Osteocyte (in vitro differentiated cells): ENCODE data around the gene C6orf141. TPM values are rescaled to one million over a fixed set of nuclear protein-coding genes. Genes with fewer than 3 reads are reported as not detected.

ENCODE experiments used
- DNase-seq: peaks from one replicate; pipeline ENCODE4 v3.0.0; 2021; ENCODE audit warnings: mixed read lengths; ENCODE audit not compliant: unreplicated experiment; ENCODE audit errors: extremely low spot score
- H3K27ac Mint-ChIP-seq: one replicate; pipeline ENCODE4 v1.8.0; 2021; ENCODE audit warnings: mild to moderate bottlenecking, mixed read lengths; ENCODE audit not compliant: unreplicated experiment
- H3K27me3 Mint-ChIP-seq: one replicate; pipeline ENCODE4 v1.8.0; 2021; ENCODE audit warnings: mixed read lengths; ENCODE audit not compliant: unreplicated experiment
- H3K36me3 Mint-ChIP-seq: one replicate; pipeline ENCODE4 v1.8.0; 2021; ENCODE audit warnings: mixed read lengths; ENCODE audit not compliant: unreplicated experiment
- H3K4me1 Mint-ChIP-seq: one replicate; pipeline ENCODE4 v1.8.0; 2021; ENCODE audit warnings: mixed read lengths; ENCODE audit not compliant: unreplicated experiment
- H3K4me3 Mint-ChIP-seq: one replicate; pipeline ENCODE4 v1.8.0; 2021; ENCODE audit warnings: mild to moderate bottlenecking, moderate library complexity, mixed read lengths; ENCODE audit not compliant: unreplicated experiment
- H3K9me3 Mint-ChIP-seq: one replicate; pipeline ENCODE4 v1.8.0; 2021; ENCODE audit warnings: mixed read lengths; ENCODE audit not compliant: unreplicated experiment
- total RNA-seq: library from RNA; stranded (reverse); gene quantifications from 2 replicates; pipeline ENCODE4 v1.2.1, GENCODE V29; 2021
- TF ChIP-seq, protein P1 (sequence below): fragments of 200-600 bp; sonication (generic); IDR thresholded peaks from 2 replicates; pipeline ENCODE4 v1.5.0; 2021; ENCODE audit warnings: antibody characterized with exemption, mild to moderate bottlenecking, moderate library complexity

Gene C6orf141
- total RNA-seq, 1 donor from 2014 or later, result not detected

DNA sequence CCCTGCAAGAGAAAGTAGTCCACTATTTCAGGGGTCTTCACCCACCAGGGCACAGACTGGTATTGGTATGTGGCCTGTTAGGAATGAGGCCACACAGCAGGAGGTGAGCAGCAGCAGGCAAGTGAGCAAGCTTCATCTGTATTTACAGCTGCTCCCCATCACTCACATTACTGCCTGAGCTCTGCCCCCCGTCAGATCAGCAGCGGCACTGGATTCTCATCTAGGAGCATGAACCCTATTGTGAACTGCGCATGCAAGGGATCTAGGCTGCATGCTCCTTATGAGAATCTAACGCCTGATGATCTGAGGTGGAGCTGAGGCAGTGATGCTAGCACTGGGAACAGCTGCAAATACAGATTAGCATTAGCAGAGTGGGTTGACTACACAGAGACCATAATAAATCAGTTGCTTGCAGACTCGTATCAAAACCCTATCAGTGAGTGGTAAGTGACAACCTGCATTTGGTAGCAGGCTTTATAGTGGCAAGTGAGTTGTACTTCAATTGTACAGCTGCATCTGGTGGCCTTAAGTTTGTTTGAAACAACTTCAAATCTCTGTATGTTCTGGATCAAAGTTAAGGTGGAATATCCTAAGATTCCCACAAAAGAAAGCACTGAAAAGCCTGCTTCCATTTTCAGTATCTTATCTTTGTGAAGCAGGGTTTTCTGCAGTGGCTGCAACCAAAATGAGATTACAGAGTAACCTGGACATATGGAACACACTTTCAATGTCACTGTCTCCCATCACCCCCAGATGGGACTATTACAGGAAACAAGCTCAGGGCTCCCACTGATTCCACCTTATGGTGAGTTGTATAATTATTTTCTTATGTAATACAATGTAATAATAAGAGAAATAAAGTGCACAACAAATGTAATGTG is 12.8 kb downstream of the C6orf141 start:
- H3K27me3 Mint-ChIP-seq, result peaks cover 3% of the 10 kb centered on the region
- H3K36me3 Mint-ChIP-seq, result no peaks in the 10 kb centered on the region
- no peaks in the 10 kb centered on the region for H3K4me1 Mint-ChIP-seq
- no peak overlapping the region for H3K27ac Mint-ChIP-seq
- DNase-seq, result no peak
- no peak overlapping the region for H3K4me3 Mint-ChIP-seq
- TF ChIP-seq, protein P1, sequence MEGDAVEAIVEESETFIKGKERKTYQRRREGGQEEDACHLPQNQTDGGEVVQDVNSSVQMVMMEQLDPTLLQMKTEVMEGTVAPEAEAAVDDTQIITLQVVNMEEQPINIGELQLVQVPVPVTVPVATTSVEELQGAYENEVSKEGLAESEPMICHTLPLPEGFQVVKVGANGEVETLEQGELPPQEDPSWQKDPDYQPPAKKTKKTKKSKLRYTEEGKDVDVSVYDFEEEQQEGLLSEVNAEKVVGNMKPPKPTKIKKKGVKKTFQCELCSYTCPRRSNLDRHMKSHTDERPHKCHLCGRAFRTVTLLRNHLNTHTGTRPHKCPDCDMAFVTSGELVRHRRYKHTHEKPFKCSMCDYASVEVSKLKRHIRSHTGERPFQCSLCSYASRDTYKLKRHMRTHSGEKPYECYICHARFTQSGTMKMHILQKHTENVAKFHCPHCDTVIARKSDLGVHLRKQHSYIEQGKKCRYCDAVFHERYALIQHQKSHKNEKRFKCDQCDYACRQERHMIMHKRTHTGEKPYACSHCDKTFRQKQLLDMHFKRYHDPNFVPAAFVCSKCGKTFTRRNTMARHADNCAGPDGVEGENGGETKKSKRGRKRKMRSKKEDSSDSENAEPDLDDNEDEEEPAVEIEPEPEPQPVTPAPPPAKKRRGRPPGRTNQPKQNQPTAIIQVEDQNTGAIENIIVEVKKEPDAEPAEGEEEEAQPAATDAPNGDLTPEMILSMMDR, result no peak
- no peaks in the 10 kb centered on the region for H3K9me3 Mint-ChIP-seq

DNA sequence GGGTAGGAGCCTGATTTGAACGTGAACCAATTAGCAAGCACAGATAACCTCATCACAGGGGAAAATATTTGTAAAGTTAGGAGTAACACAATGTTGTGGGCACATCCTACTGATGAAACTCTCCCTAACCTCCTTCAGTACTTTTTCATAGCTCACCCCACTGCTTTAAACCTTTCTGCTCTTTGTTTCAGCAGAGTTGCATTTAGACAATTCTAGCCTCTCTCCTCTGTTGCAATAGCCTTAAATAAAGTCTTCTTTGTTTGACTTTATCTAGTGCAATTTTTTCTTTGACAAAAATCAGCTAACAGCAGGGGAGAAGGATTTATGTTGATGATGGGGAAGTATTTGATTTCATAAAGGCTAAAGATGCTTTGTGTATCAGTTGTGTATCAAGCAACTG is 14.1 kb downstream of the C6orf141 start:
- TF ChIP-seq, protein P1, result no peak
- Mint-ChIP-seq H3K27ac (no peak overlapping the region), H3K4me3 (no peak overlapping the region), H3K36me3 (no peaks in the 10 kb centered on the region), H3K9me3 (no peaks in the 10 kb centered on the region), H3K27me3 (peaks cover 3% of the 10 kb centered on the region), H3K4me1 (no peaks in the 10 kb centered on the region)
- DNase-seq, result no peak

DNA sequence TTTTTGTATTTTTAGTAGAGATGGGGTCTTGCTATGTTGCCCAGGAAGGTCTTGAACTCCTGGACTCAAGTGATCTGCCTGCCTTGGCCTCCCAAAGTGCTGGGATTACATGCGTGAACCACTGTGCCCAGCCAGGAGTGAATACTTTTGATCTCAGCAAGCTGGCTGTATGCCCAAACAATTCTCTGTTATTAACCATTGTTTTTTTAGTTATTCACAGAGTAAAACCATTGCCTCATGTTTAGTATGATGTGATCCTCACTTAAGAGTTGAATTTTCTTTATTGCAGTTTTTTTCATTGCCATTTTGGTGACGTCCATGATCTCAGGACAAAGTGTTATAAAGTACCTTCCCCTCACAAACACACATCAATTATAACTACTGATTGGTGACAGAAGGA is 14.8 kb downstream of the C6orf141 start:
- DNase-seq, result no peak
- H3K4me1 Mint-ChIP-seq, result no peaks in the 10 kb centered on the region
- H3K9me3 Mint-ChIP-seq, result no peaks in the 10 kb centered on the region
- H3K27ac Mint-ChIP-seq, result no peak overlapping the region
- H3K4me3 Mint-ChIP-seq, result no peak overlapping the region
- peaks cover 3% of the 10 kb centered on the region for H3K27me3 Mint-ChIP-seq
- TF ChIP-seq, protein P1, result no peak
- no peaks in the 10 kb centered on the region for H3K36me3 Mint-ChIP-seq

DNA sequence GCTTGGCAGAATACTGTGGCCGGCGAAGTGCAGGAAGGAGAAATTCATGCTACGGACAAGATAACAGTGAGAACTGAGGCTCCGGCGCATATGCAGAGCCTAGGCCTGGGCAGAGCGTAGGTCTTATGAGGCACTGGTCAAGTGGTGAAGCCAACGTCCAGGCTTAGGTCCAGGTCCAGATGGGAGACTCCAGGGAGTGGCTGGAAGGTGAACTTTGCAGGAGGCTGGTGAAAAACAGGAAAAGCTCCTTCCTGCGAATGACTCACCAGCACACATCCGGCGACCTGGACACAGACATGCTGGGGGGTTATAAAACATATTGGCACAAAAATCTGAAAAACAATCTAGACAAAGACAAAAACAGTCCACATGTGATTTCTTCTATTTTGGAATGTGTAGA is 15.4 kb downstream of the C6orf141 start:
- no peak for DNase-seq
- TF ChIP-seq, protein P1, result no peak
- H3K27ac Mint-ChIP-seq, result no peak overlapping the region

DNA sequence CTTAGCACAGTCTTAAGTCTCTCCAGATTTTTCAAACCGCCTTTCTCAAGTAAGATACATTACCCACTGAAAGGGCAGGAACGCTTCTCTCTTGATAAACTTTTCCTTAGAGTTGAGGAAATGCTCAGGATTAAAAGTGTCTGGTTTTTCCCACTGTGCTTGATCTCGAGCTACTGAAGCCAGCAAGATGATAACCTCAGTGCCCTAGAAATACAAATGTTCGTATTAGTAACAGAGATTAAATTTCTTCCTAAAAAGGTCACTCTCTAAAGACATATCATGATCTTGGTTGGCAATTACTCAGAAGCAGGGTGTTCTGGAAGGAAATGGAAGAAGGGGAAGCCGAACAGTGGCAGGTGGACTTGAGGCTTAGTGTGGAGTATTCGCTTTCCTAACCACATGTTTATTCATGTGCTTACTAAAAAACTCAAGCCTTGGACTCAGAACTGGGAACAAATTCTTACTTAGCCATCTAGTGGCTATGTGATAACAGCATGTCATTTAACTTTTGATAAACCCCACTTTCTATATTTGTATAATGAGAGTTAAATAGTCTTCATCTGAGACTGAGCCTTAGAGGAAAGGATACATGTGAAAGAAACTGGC is 20.1 kb downstream of the C6orf141 start:
- H3K27ac Mint-ChIP-seq, result no peak overlapping the region
- no peaks in the 10 kb centered on the region for H3K36me3 Mint-ChIP-seq
- no peaks in the 10 kb centered on the region for H3K4me1 Mint-ChIP-seq
- no peaks in the 10 kb centered on the region for H3K9me3 Mint-ChIP-seq
- DNase-seq, result no peak
- TF ChIP-seq, protein P1, result no peak
- H3K4me3 Mint-ChIP-seq, result no peak overlapping the region
- peaks cover 3% of the 10 kb centered on the region for H3K27me3 Mint-ChIP-seq

More for the DNA sequence above, 15.4 kb downstream of the C6orf141 start:
- H3K36me3 Mint-ChIP-seq, result no peaks in the 10 kb centered on the region
- H3K9me3 Mint-ChIP-seq, result no peaks in the 10 kb centered on the region
- H3K4me3 Mint-ChIP-seq, result no peak overlapping the region
- peaks cover 3% of the 10 kb centered on the region for H3K27me3 Mint-ChIP-seq
- H3K4me1 Mint-ChIP-seq, result no peaks in the 10 kb centered on the region
